ENCODE measurements around the gene PLEKHN1.

Gene PLEKHN1

DNA sequence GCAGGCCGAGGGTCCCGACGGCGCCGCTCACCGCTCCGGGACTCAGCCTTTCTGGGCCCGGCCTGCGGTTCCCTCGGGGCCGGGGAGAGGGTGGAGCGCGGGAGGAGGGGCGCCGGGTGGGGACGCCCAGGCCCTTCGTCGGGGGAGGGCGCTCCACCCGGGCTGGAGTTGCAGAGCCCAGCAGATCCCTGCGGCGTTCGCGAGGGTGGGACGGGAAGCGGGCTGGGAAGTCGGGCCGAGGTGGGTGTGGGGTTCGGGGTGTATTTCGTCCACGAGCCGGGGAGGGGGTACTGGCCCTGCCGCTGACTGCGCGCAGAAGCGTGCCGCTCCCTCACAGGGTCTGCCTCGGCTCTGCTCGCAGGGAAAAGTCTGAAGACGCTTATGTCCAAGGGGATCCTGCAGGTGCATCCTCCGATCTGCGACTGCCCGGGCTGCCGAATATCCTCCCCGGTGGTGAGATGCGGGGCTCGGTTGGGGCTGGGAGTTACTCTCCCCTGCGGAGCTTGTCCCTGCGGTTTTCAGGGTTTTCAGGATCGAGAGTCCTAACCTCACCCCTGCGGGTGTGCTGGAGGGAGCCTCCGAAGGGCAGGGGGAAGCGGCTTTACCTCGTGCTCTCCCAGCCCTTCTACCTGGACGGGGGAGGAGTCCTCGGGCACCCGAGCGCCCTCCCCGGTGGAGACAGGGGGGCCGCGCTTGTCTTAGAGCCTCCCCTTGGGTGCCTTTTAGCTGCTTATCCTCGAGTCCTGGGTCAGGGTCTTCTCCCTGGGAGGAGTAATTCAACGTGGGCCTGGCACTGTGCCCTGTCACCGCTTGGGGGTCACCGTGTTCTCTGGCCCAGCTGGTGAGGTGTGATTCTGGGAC is 40.5 kb upstream of the PLEKHN1 start:
- Mint-ChIP-seq H3K27me3 (peaks cover 88% of the 10 kb centered on the region), H3K9me3 (no peaks in the 10 kb centered on the region), H3K4me3 (peak overlapping the region; percentile 6 to 35), H3K27ac (no peak overlapping the region), H3K4me1 (peaks cover 25% of the 10 kb centered on the region)
- ATAC-seq = no peak
- DNase-seq = no peak

DNA sequence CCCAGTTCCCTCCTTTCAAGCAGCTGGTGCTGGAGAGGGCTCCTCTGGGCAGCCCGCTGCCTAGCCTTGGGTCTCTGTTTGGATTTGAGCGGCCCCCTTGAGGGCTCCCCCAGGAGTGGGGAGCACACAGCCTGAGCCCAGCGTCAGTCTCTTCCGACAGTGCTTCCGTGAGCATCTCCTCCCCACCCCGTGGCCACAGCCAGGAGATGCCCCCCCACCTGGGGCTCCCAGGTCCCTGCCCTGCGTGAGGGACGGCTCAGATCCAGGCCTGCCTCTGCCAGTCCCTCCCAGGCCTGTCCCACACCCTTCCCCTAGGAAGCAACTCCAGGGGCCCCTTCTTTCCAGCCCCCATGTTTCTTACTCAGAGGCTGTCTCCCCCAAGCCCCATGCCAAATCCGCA is 39.0 kb upstream of the PLEKHN1 start:
- H3K27ac Mint-ChIP-seq = no peak overlapping the region
- H3K9me3 Mint-ChIP-seq = no peaks in the 10 kb centered on the region
- peaks cover 15% of the 10 kb centered on the region for H3K4me1 Mint-ChIP-seq
- no peak overlapping the region for H3K4me3 Mint-ChIP-seq
- no peak for DNase-seq
- no peak for ATAC-seq
- H3K27me3 Mint-ChIP-seq = peaks cover 86% of the 10 kb centered on the region

DNA sequence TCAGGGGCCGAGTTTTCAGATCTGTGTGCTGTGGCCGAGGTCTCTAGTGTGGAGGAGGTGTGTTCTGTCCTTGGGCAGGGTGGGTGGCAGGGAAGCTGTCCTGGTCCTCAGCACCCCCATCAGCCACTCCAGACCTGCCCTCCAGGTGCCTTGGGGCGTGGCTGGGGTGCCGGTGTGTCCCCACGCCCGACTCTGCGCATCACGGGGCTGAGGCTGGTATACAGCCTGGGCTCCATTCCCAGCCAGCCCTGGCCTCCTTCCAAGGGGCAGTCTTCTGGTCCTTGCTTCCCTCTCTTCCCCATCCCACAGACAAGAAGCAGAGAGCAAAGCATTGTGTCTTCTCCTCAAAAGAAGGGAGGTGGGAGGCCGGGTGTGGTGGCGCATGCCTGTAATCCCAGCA is 38.5 kb upstream of the PLEKHN1 start:
- no peaks in the 10 kb centered on the region for H3K9me3 Mint-ChIP-seq
- DNase-seq = no peak
- ATAC-seq = no peak
- no peak overlapping the region for H3K27ac Mint-ChIP-seq
- H3K4me3 Mint-ChIP-seq = no peak overlapping the region
- peaks cover 86% of the 10 kb centered on the region for H3K27me3 Mint-ChIP-seq
- peaks cover 15% of the 10 kb centered on the region for H3K4me1 Mint-ChIP-seq

DNA sequence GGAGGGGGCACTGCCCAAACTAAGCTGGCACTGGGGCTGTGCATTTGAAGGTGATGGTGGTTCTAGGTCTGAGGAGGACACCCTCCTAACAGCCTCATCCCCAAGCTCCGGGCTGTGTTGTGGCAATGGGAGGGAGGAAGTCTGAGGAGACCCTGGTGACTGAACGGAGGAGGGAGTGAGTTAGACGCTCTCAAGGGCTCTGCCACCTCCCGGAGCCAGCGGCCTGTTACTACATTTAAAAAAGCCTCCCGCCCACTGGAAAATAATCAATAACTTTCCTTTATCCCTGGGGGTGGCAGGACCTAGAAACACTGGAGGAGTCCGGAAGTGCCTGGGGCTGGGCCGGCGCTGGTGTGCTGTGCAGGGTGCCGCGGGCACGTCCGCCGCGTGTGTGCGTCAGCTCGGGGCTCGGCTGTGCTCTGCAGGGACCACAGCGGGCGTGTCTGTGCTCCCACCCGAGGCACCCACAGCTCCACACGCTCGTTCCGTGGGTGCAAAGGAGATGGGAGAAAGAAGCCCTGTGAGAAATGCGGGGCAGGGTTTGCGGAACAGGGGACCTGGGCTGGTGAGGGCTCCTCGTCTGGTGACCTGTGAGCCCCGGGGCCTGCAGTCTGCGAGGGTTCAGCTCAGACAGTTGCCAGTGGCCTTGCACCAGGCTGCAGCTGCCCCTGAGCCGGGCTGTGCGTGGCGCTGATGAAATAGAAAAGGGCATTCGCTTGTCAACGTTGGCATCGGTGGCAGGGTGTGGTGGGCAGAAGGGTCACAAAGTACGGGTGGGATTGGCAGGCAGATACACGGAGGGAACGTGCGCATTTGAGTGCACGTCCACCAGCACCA is 37.2 kb upstream of the PLEKHN1 start:
- Mint-ChIP-seq H3K4me3 (no peak overlapping the region), H3K27me3 (peaks cover 88% of the 10 kb centered on the region), H3K9me3 (no peaks in the 10 kb centered on the region), H3K4me1 (peaks cover 8% of the 10 kb centered on the region), H3K27ac (peak overlapping the region in 1 of 2 donors; percentile 71)
- ATAC-seq (no peak), DNase-seq (no peak)

DNA sequence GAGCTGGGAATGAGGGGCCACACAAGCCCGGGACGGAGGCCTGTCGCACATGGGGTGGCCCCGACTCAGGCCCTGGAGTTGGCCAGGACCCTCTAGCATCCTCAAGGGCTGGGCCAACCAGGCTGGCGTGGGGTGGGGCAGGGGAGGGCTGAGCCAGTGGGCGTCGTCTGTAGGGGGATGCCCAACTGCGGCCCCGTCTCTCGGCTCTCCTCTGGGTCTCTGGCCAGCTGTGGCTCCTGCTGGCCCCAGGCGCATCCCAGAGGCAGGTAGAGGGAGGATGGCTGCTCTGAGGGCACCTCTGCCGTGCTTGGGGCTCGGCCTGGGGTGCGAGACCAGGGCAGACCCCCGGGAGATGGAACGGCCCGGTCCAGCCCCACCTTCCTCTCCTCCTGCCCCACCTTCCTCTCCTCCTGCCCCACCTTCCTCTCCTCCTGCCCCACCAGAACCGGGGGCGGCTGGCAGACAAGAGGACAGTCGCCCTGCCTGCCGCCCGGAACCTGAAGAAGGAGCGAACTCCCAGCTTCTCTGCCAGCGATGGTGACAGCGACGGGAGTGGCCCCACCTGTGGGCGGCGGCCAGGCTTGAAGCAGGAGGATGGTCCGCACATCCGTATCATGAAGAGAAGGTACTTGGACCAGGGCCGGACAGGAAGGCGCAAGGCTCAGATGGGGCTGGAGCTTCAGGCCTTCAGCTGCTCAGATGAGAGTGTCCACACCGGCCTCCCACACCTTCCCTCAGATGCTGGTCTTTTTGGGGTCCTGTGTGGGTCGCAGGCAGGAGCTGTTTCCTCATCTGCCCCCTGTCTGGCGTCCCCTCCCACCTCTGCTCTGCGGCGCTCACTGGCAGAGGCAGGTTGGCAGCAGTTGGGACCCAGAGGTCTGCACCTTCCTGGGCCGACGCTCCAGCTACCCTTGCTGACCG is 36.3 kb upstream of the PLEKHN1 start:
- peaks cover 88% of the 10 kb centered on the region for H3K27me3 Mint-ChIP-seq
- no peak overlapping the region for H3K4me3 Mint-ChIP-seq
- peak overlapping the region in 1 of 2 donors; percentile 71 for H3K27ac Mint-ChIP-seq
- H3K9me3 Mint-ChIP-seq = no peaks in the 10 kb centered on the region
- DNase-seq = no peak
- peaks cover 5% of the 10 kb centered on the region for H3K4me1 Mint-ChIP-seq
- ATAC-seq = no peak

DNA sequence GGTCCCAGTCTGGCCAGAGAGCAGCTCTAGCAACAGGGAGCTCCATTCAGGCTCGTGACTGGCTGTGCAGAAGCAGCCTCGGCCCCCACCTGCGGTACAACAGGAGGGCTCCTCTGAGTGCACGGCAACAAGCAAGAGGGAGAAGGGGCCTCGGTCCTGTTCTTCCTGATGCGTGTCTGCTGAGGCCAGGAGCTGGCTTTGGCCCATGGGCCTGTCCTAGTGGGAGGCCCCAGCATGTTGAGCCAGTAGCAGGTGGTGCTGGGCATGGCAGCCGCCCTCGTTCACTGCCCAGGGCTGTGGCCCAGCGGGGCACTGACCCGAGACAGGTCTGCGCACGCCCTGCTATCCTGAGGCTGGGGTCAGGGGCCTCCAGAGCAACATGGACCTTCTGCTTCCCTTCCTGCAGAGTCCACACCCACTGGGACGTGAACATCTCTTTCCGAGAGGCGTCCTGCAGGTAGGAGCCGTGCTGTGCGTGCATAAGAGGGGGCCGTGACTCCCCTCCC is 35.6 kb upstream of the PLEKHN1 start:
- Mint-ChIP-seq H3K9me3 (no peaks in the 10 kb centered on the region), H3K4me1 (peaks cover 5% of the 10 kb centered on the region), H3K27ac (no peak overlapping the region), H3K4me3 (no peak overlapping the region), H3K27me3 (peaks cover 88% of the 10 kb centered on the region)
- DNase-seq = no peak
- no peak for ATAC-seq

DNA sequence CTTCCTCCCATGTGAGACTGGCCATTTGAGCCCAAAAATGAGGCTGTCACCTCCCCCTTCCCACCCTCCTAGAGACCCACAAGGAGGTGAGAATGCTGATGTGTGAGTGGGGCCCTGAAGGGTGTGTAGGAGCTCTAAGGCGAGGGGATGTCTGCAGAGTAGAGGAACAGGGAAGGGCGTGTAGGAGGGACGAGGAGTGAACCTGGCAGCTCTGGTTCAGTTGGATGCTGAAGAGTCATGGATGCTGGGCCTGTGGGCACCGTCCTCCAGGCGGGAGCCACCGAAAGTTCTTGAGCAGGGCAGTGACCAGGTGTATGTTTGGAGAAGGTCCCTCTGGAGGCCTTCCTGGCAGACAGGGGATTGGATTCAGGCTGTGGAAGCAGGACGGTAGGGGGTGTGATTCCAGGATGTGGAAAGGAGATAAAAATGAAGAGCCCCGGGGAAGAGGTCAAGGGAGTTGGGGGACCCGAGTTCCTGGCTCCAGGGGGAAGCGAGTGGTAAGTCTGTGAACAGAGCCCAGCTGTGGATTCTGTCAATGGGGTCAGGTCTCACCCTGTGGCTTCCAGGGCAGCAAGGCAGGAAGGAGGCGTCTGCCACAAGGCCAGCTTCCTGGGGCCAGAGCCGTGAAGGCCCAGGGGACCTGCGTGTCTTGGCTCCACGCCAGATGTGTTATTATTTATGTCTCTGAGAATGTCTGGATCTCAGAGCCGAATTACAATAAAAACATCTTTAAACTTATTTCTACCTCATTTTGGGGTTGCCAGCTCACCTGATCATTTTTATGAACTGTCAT is 34.7 kb upstream of the PLEKHN1 start:
- no peak for DNase-seq
- ATAC-seq = no peak
- Mint-ChIP-seq H3K4me3 (no peak overlapping the region), H3K27me3 (peaks cover 84% of the 10 kb centered on the region), H3K9me3 (no peaks in the 10 kb centered on the region), H3K27ac (no peak overlapping the region), H3K4me1 (no peaks in the 10 kb centered on the region)

DNA sequence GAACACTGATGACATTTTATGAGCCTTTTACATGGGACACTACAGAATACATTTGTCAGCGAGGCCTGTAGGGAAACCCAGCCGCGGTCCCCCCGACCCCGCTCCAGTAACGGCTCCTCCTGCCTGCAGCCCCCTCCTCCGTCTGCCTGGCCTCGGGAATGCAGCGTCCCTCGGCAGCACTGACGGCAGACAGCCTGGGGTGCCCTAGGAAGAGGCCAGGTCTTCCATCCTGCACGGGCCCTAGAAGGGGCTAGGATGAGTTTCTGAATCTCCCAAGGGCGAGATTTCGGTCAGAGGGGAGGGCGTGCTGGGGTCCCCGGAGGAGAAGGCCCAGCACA is 34.1 kb upstream of the PLEKHN1 start:
- no peak for DNase-seq

DNA sequence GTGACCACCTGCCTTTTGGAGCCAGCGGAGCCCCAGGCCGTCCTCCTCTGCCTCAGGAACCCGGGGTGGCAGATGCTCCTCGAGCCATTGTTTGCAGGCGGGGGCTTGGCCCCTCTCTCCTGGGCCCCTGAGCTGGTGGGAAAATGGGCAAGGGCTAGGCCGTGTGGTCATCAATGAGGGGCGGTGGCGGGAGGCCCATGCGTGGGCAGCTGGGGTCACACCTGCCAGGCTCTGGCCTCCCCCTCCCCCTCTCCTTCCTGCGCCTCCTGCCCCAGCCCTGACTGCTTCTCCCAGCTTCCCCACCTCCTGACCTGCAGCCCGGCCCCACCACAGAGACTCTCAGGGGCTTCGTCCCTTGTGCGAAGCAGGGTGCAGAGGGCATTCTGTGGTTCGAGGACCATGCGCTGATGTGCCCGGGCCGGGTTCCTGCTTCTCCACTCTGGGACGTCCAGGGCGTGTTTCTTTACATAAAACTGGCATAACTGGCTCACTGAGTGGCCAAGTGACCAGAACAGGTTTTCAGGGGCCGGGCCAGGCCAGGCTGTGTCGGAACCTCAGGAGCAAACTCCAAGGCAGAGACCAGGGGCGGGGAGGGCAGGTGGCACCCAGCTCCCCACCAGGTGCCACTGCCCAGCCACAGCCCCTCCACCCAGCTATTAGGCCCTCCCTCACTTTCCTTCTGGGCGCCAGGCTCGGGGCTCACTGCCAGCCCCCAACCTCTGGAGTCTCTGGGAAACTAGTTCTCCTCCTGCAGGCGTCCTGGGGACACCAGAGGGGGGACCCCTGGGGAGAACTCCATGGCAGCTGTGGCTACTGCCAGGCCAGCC is 33.3 kb upstream of the PLEKHN1 start:
- ATAC-seq (no peak), DNase-seq (no peak)
- Mint-ChIP-seq H3K4me3 (no peak overlapping the region), H3K27ac (no peak overlapping the region), H3K9me3 (no peaks in the 10 kb centered on the region), H3K4me1 (no peaks in the 10 kb centered on the region), H3K27me3 (peaks cover 84% of the 10 kb centered on the region)

More for the DNA sequence above, 34.1 kb upstream of the PLEKHN1 start:
- H3K4me1 Mint-ChIP-seq = no peaks in the 10 kb centered on the region
- no peak for ATAC-seq
- H3K4me3 Mint-ChIP-seq = no peak overlapping the region
- H3K27me3 Mint-ChIP-seq = peaks cover 84% of the 10 kb centered on the region
- no peaks in the 10 kb centered on the region for H3K9me3 Mint-ChIP-seq
- no peak overlapping the region for H3K27ac Mint-ChIP-seq

DNA sequence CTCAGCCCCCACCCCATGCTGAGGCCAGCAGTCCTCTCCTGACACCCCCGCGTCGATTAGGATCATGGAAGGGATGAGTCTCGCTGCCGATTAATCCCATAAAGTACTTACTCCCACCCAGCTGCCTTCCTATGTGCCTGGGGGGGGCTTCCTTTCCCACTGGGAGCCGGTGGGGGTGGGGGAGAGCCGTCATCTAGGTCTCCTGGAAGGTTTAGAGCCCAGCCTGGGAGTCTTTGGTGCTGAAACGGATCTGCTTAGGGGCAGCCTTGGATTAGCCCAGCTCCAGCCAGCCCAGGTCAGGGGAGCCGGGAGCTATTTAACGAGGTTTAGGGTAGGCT is 32.7 kb upstream of the PLEKHN1 start:
- no peak for DNase-seq
- H3K4me1 Mint-ChIP-seq = no peaks in the 10 kb centered on the region
- H3K9me3 Mint-ChIP-seq = no peaks in the 10 kb centered on the region
- no peak overlapping the region for H3K4me3 Mint-ChIP-seq
- no peak overlapping the region for H3K27ac Mint-ChIP-seq
- H3K27me3 Mint-ChIP-seq = peaks cover 84% of the 10 kb centered on the region
- no peak for ATAC-seq

DNA sequence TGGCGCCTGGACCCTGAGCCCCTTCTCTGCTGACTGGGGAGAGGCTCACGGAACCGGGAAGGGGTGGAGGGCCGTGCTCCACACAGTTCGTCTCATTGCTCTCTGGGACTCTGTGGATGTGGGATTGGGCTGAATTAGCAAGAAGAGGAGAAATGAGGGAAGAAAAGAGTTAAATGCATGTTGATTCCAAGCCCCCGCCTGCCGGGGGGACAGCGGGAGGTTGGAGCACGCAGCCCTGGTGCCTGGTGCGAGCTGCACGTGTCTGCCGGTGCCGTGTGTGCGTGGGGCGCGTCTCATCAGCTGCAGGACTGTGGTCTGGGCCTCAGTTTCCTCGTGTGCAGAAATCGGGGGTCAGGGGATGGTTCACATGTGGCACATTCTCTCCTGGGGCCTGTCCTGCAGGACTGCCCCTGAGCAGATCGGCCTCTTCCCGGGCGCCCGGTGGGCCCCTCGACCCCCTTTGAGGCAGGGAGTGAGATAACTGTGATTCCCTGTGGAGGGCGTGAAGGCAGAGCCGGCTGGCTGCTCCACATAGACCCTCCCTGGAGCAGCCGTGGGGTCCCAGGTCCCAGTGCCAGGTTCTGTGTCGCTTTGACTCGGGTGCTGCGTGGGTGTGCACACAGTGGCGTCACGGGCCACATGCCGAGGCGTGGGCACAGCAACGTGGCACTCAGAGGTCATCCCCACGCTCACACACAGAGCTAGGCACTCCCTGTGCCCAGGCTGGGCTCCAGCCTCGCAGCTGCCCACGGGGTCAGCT is 31.1 kb upstream of the PLEKHN1 start:
- Mint-ChIP-seq H3K27me3 (peaks cover 85% of the 10 kb centered on the region), H3K4me1 (no peaks in the 10 kb centered on the region), H3K4me3 (no peak overlapping the region), H3K9me3 (no peaks in the 10 kb centered on the region), H3K27ac (no peak overlapping the region)
- DNase-seq = no peak
- ATAC-seq = no peak

DNA sequence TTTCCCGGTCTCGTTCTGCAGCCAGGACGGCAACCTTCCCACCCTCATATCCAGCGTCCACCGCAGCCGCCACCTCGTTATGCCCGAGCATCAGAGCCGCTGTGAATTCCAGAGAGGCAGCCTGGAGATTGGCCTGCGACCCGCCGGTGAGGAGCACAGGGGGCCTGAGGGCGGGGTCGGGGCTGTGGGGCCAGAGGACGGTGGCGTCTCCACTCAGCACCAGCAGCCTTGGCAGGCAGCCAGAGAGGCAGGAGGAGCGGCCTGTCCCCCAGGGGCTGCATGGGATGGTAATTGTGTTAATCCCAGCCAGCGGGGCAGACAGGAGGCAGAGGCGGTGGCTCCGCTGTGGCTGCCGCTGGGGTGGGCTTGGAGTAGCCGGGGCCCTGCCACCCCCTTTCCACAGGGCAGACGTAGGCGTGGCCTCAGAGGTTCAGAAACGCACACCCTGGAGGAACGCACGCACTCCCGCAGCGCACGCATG is 30.5 kb upstream of the PLEKHN1 start:
- no peak overlapping the region for H3K27ac Mint-ChIP-seq
- no peak for ATAC-seq

More for the DNA sequence above, 30.5 kb upstream of the PLEKHN1 start:
- Mint-ChIP-seq H3K4me3 (no peak overlapping the region), H3K9me3 (no peaks in the 10 kb centered on the region), H3K4me1 (peaks cover 3% of the 10 kb centered on the region), H3K27me3 (peaks cover 84% of the 10 kb centered on the region)
- no peak for DNase-seq

All from stimulated activated naive CD8-positive, alpha-beta T cell treated with anti-CD3 and anti-CD28 coated beads, Interleukin-15, amount 100 ng/mL, for 72 hours (primary cell).